Colonic mucosa (tissue), 4 donors: ENCODE data around the gene MRPL36. TPM values are rescaled to one million over a fixed set of nuclear protein-coding genes. Genes with fewer than 3 reads are reported as not detected.

ENCODE experiments used
- DNase-seq: peaks from one replicate; pipeline ENCODE4 v3.0.0-alpha.2; 2020
- H3K27ac ChIP-seq: fragments of 200-600 bp; one replicate; pipeline ENCODE4 v1.8.0; 2021
- H3K27me3 ChIP-seq: fragments of 200-600 bp; one replicate; pipeline ENCODE4 v1.8.0; 2021
- H3K36me3 ChIP-seq: fragments of 200-600 bp; one replicate; pipeline ENCODE4 v1.8.0; 2021
- H3K4me1 ChIP-seq: fragments of 200-600 bp; one replicate; pipeline ENCODE4 v1.8.0; 2021; ENCODE audit warnings: mild to moderate bottlenecking
- H3K4me3 ChIP-seq: fragments of 200-600 bp; one replicate; pipeline ENCODE4 v1.8.0; 2021
- H3K9ac ChIP-seq, 2 donors: one replicate each; pipeline ENCODE4 v1.7.0; 2013; ENCODE audit warnings: control low read depth in 2 of 2, low read depth in 2 of 2, low read length in 2 of 2
- H3K9me3 ChIP-seq: fragments of 200-600 bp; one replicate; pipeline ENCODE4 v1.8.0; 2021
- intact Hi-C: fragments of 100-400 bp; cut with DNase I; formaldehyde crosslinking; loops from one replicate; pipeline ENCODE4 v1.14.1; 2022
- total RNA-seq, 2 donors: library from RNA; stranded (reverse); fragmentation: NEBNext Ultra II Directional in 1 of 2; extraction: Animal tissue kit (Norgen Biotek cat#: 25700) in 1 of 2; gene quantifications; one replicate each; pipeline ENCODE4 v1.2.1, GENCODE V29; 2021
- TF ChIP-seq, protein P1 (sequence below): fragments of 200-600 bp; IDR thresholded peaks from one replicate; pipeline ENCODE4 v1.8.0; 2022; ENCODE audit warnings: antibody characterized with exemption, mild to moderate bottlenecking
- donor health status: healthy.
- donor health status: DM: no; HTN: no; CAD: no.
- donor health status: DM: no; HTN: no; CAD: no.

MRPL36 gene
- total RNA-seq, 2 donors from 2014 or later, result 33.0 to 56.3 TPM

DNA sequence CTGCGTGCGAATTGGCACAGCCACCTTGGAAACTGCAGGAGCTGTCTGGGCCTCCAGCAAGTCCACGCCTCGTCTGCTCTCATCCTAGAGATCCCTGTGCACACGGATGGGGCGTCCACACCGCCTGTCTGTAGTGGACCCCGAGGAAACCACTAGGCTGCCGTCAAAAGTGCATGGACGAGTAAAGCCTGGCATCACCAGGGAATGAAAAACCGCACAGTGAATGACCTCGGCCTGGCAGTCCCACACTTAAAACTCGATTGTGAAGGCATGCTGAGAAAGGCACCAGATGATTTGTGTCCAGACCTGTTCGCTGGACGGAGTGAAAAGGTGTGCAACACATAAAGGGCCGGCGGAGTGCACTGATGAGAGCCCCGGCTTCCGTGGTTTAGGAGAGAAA lies 50.8 kb downstream of the MRPL36 start:
- Histone ChIP-seq H3K27ac (no peak overlapping the region), H3K4me3 (no peak overlapping the region), H3K27me3 (no peaks in the 10 kb centered on the region), H3K4me1 (no peaks in the 10 kb centered on the region), H3K36me3 (no peaks in the 10 kb centered on the region), H3K9ac (no peak overlapping the region), H3K9me3 (no peaks in the 10 kb centered on the region)
- DNase-seq, result no peak
- TF ChIP-seq, protein P1, sequence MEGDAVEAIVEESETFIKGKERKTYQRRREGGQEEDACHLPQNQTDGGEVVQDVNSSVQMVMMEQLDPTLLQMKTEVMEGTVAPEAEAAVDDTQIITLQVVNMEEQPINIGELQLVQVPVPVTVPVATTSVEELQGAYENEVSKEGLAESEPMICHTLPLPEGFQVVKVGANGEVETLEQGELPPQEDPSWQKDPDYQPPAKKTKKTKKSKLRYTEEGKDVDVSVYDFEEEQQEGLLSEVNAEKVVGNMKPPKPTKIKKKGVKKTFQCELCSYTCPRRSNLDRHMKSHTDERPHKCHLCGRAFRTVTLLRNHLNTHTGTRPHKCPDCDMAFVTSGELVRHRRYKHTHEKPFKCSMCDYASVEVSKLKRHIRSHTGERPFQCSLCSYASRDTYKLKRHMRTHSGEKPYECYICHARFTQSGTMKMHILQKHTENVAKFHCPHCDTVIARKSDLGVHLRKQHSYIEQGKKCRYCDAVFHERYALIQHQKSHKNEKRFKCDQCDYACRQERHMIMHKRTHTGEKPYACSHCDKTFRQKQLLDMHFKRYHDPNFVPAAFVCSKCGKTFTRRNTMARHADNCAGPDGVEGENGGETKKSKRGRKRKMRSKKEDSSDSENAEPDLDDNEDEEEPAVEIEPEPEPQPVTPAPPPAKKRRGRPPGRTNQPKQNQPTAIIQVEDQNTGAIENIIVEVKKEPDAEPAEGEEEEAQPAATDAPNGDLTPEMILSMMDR, result no peak
- intact Hi-C loops, result no loop called here

Other genes starting within 250 kb of the MRPL36 start
- 10 to 100 TPM; 43.2 to 70.7 TPM for gene NDUFS6, start 1.6 kb upstream of the MRPL36 start, total RNA-seq
- not detected for gene IRX4, start 83.1 kb upstream of the MRPL36 start, total RNA-seq